Bronchial epithelial cell (primary cell): ENCODE data around the gene MICAL2. TPM values are rescaled to one million over a fixed set of nuclear protein-coding genes. Genes with fewer than 3 reads are reported as not detected.

Experiments
- DNase-seq: peaks from one replicate; pipeline ENCODE4 v3.0.0-alpha.2; 2010; ENCODE audit warnings: low read depth
- FAIRE-seq: peaks from 2 replicates; lab custom pipeline; 2011; peaks lifted over from hg19 to GRCh38; lab: Jason Lieb, UNC
- H3K27me3 ChIP-seq: 2 replicates; pipeline ENCODE4 v1.5.1; 2011; ENCODE audit warnings: low read length; ENCODE audit not compliant: control insufficient read depth, insufficient read depth
- H3K36me3 ChIP-seq: 2 replicates; pipeline ENCODE4 v1.5.1; 2011; ENCODE audit warnings: low read length; ENCODE audit not compliant: control insufficient read depth, insufficient read depth
- H3K4me3 ChIP-seq: 2 replicates; pipeline ENCODE4 v1.5.1; 2011; ENCODE audit warnings: mild to moderate bottlenecking, low read depth, low read length, control low read depth
- total RNA-seq: library from RNA; depleted of rRNA; stranded (reverse); fragments of >200 nt; gene quantifications from 2 replicates; pipeline ENCODE4 v1.2.1, GENCODE V29; 2014
- TF ChIP-seq, protein P1 (sequence below): IDR thresholded peaks from 2 replicates; pipeline ENCODE4 v1.5.1; 2011; ENCODE audit warnings: mild to moderate bottlenecking, moderate library complexity, low read length, control low read depth, inconsistent platforms; ENCODE audit not compliant: insufficient read depth, severe bottlenecking

MICAL2 gene
- total RNA-seq, 1 donor from 2014 or later: 75.0 TPM

DNA sequence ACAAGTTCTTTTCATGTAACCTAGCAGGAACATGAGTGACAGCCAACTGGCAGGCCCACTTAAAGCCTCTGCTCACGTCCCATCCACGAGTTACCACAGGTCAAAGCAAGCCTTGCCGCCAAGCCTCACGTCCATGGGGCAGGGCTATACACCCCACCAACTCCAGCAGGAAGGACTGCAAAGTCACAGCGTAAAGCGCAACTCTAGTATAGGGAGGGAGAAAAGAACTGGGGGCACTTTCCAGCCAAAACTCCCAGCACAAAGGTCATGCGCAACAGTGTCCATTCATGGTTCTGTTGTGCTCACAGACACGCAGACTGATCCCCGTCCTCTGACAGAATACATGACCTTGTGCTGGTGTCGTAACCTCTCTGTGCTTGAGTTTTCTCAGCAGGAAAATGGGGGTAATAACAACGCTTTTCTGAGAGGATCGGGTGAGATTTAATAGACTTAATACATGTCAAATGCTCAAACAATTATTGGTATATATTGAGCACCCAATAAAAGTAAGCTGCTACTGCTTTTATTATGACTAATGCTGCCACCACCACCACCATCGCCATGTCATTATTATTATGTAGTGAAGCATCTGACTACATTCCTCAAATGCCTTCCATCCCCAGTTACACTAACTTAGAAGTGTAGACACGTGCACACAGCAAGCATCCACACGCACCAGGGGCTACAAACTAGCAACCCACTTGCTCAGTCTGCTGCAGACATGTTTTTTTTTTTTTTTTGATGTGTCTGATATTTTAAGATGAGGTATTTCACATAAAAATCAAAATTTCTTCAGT is 162.6 kb downstream of the MICAL2 start:
- FAIRE-seq (no peak), DNase-seq (peak; percentile 50)
- H3K4me3 ChIP-seq: no peak overlapping the region
- H3K27me3 ChIP-seq: no peaks in the 10 kb centered on the region
- H3K36me3 ChIP-seq: no peaks in the 10 kb centered on the region
- TF ChIP-seq, protein P1, sequence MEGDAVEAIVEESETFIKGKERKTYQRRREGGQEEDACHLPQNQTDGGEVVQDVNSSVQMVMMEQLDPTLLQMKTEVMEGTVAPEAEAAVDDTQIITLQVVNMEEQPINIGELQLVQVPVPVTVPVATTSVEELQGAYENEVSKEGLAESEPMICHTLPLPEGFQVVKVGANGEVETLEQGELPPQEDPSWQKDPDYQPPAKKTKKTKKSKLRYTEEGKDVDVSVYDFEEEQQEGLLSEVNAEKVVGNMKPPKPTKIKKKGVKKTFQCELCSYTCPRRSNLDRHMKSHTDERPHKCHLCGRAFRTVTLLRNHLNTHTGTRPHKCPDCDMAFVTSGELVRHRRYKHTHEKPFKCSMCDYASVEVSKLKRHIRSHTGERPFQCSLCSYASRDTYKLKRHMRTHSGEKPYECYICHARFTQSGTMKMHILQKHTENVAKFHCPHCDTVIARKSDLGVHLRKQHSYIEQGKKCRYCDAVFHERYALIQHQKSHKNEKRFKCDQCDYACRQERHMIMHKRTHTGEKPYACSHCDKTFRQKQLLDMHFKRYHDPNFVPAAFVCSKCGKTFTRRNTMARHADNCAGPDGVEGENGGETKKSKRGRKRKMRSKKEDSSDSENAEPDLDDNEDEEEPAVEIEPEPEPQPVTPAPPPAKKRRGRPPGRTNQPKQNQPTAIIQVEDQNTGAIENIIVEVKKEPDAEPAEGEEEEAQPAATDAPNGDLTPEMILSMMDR: no peak

DNA sequence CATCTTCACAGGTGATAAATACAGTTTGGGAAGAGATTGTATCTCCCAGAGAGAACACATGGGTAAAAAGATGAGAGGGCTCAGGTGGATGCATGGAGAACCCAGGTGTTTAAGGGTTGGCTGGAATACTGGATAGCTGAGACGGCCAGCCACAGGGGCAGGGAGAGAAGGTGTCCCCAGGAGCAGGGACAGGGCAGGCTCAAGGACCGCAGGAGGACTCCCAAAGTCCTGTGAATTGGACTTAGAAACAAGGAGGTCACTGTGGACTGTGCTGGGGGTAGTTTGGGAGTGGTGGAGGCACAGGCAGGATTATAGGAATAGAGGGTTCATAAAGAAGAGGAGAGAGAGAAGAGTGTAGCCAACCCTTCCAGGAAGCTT is 163.2 kb downstream of the MICAL2 start:
- TF ChIP-seq, protein P1: no peak
- Histone ChIP-seq H3K4me3 (no peak overlapping the region), H3K27me3 (no peaks in the 10 kb centered on the region), H3K36me3 (no peaks in the 10 kb centered on the region)
- no peak for FAIRE-seq
- no peak for DNase-seq

DNA sequence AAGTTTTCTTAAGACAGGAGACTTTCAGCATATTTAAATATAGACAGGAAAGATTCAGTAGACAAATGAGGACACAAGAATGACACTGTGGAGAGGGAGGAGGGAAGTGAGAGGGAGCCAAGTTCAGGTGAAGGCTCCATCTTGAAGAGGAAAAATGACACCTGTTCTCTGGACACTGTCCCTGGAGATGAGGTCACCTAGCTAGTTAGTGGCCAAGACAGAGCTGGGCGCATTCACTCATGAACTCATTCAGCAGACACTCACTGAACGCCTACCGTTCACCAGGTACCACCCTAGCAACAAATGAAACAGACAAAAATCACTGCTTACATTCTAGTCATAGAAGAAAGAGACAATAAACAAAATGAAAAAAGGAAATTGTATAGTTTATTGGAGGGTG is 163.7 kb downstream of the MICAL2 start:
- no peaks in the 10 kb centered on the region for H3K36me3 ChIP-seq
- no peak for FAIRE-seq
- TF ChIP-seq, protein P1: no peak
- no peaks in the 10 kb centered on the region for H3K27me3 ChIP-seq
- no peak overlapping the region for H3K4me3 ChIP-seq
- no peak for DNase-seq

DNA sequence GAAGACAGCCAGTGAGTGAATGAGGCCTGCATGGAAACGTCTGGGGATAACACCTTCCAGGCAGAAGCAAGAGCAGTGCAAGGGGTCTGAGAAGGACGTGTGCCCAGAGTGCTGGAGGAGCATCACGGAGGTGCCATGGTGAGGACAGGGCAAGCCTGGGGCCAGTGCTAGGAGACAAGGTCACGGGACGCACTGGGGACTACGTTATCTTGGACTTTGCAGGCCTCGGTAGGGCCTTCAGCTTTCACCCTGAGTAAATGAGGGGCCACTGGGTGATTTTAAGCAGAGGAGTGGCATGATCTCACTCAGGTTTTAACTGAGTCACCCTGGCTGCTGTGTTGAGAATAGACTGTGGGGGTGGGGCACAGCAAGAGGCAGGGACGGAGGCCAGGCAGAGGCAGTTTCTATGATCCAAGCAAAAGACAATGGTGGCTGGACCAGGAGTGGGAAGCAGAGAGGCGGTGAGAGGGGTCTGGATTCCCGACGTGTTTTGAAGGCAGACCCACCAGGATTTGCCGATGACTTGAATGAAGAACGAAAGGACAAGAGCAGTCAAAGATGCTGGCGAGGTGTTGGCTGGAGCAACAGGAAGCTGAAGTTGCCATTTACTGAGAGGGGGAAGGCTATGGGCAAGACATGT is 164.3 kb downstream of the MICAL2 start:
- DNase-seq (peak; percentile 47), FAIRE-seq (no peak)
- Histone ChIP-seq H3K27me3 (no peaks in the 10 kb centered on the region), H3K4me3 (no peak overlapping the region), H3K36me3 (no peaks in the 10 kb centered on the region)
- TF ChIP-seq, protein P1: no peak

DNA sequence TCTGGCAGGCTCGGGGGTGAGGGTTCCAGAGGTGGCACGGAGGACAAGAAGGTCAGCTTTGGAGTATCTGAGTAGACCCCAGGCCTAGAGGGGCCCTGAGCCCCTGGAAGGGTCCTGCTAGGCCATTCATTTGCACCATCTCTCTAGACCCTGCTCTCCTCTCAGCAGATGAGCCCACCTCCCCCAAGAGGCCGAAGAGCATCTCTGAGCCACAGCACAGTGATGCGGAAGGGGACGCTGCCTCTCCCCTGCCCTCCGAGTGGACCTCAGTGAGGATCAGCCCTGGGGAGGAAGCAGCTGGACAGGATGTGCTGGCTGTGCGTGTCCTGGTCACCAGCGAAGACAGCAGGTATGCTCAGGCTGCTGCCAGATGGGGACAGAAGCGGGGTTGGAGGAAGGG is 165.4 kb downstream of the MICAL2 start:
- FAIRE-seq (no peak), DNase-seq (no peak)
- H3K4me3 ChIP-seq: no peak overlapping the region
- no peaks in the 10 kb centered on the region for H3K36me3 ChIP-seq
- no peaks in the 10 kb centered on the region for H3K27me3 ChIP-seq
- TF ChIP-seq, protein P1: no peak
